ENCODE measurements around the gene TCFL5.
"Not testable (repeated sequence)": the region's sequence is repeated elsewhere in the genome, so short reads cannot be mapped to it uniquely, and the experiment has no call there.

TCFL5 gene

DNA sequence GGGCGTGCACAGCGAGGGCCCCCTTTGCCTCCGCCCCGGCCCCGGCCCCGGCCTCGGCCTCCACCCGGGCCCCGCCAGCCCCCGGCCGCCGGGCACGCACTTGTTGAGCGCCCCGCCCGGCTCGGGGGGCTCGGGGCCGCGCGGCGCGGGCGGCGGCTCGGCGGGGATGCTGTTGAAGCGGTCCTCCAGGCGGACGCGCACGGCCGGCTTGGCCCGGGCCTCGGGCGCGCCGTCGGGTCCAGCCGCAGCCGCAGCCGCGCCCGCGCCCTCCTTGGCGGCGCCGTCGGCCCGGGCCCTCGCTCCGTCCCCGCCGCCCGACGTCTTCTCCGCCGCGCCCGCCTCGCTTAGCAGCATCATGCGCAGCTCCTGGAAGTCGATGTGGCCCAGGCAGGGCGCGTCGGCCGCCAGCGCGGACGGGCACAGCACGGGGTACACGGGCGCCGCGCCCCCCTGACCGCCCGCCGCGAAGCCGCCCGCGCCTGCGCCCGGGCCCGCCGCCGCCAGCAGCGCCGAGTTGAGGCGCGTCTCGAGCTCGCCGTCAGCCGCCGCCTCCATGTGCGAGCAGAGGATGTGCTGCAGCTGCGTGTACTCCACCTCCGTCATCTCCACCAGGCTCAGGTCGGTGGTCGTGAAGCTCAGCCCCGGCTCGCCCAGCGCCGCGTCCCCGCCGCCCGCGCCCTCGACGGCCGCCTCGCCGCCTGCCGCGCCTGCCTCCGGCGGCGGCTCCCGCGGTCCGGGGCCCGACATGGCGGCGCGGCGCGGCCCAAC is 514 bp downstream of the TCFL5 start:
- H3K9me3 Mint-ChIP-seq: no peaks in the 10 kb centered on the region
- H3K4me3 Mint-ChIP-seq: peak overlapping the region; percentile 60
- H3K27ac Mint-ChIP-seq: no peak overlapping the region
- peaks cover 11% of the 10 kb centered on the region for H3K36me3 Mint-ChIP-seq
- H3K4me1 Mint-ChIP-seq: peaks cover 26% of the 10 kb centered on the region
- H3K27me3 Mint-ChIP-seq: peaks cover 31% of the 10 kb centered on the region
- peak; percentile 60 for DNase-seq
- CTCF ChIA-PET: interaction anchor here (0.7 to 1.0 kb wide), 2 partner anchors 89 to 148 kb away, joined by 3 read pairs; no protein-coding TSS in a partner anchor

- H3K36me3 Mint-ChIP-seq: peaks cover 11% of the 10 kb centered on the region
- no peak for DNase-seq
- peaks cover 26% of the 10 kb centered on the region for H3K4me1 Mint-ChIP-seq
- H3K27ac Mint-ChIP-seq: no peak overlapping the region
- no peaks in the 10 kb centered on the region for H3K9me3 Mint-ChIP-seq
- peaks cover 31% of the 10 kb centered on the region for H3K27me3 Mint-ChIP-seq
- CTCF ChIA-PET: interaction anchor here (2.1 kb wide), 1 partner anchor 11 kb away, joined by 5 read pairs; no protein-coding TSS in a partner anchor
- H3K4me3 Mint-ChIP-seq: peak overlapping the region; percentile 48
Measured at GRCh38 chr20:62860391-62860923, 1.2 kb downstream of the TCFL5 start.

- DNase-seq: no peak
- CTCF ChIA-PET: interaction anchor here (2.1 kb wide), 1 partner anchor 11 kb away, joined by 5 read pairs; no protein-coding TSS in a partner anchor
- Mint-ChIP-seq H3K9me3 (no peaks in the 10 kb centered on the region), H3K4me1 (peaks cover 26% of the 10 kb centered on the region), H3K27me3 (peaks cover 31% of the 10 kb centered on the region), H3K36me3 (peaks cover 12% of the 10 kb centered on the region), H3K27ac (no peak overlapping the region), H3K4me3 (peak overlapping the region; percentile 48)
Measured at GRCh38 chr20:62859721-62860120, 1.9 kb downstream of the TCFL5 start.

DNA sequence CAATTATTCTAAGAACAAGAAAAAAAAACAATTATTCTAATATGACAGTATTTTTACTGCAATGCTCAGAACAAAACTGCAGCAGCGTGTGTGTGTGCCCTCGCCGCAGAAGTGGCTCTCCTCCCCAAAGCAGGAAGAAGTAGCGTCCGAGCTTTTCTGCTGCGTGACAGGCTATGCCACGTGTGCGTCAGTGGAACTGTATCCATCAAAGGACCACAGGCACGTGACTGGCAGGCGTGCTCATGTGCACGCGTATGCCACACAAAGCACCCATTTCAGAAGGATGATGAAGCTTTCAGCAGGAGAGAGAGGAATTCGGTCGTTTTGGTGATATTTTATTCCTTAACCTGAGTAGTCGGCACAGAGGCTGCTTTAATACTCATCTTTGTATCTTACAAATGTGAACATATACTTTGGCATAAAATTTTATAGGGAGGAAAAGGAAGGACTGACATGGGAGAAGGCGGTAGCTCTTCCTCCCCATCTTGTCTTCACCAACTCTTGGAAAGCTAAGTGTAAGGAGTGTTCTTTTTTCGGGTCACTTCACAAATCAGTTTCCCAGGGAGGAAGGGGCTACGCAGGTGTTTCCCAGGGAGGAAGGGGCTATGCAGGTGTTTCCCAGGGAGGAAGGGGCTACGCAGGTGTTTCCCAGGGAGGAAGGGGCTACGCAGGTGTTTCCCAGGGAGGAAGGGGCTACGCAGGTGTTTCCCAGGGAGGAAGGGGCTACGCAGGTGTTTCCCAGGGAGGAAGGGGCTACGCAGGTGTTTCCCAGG is 3.4 kb downstream of the TCFL5 start:
- H3K4me1 Mint-ChIP-seq: peaks cover 26% of the 10 kb centered on the region
- CTCF ChIA-PET: interaction anchor here (1.1 to 2.1 kb wide), 2 partner anchors 9 to 49 kb away, joined by 3 to 5 read pairs; no protein-coding TSS in a partner anchor
- no peak overlapping the region for H3K27ac Mint-ChIP-seq
- peaks cover 17% of the 10 kb centered on the region for H3K36me3 Mint-ChIP-seq
- H3K27me3 Mint-ChIP-seq: peaks cover 21% of the 10 kb centered on the region
- no peak overlapping the region for H3K4me3 Mint-ChIP-seq
- DNase-seq: no peak
- no peaks in the 10 kb centered on the region for H3K9me3 Mint-ChIP-seq

GRCh38 chr20:62856931-62857619 is 4.5 kb downstream of the TCFL5 start:
- no peaks in the 10 kb centered on the region for H3K9me3 Mint-ChIP-seq
- H3K27ac Mint-ChIP-seq: no peak overlapping the region
- no peak overlapping the region for H3K4me3 Mint-ChIP-seq
- CTCF ChIA-PET: no interaction called here
- H3K27me3 Mint-ChIP-seq: peaks cover 11% of the 10 kb centered on the region
- H3K36me3 Mint-ChIP-seq: peaks cover 23% of the 10 kb centered on the region
- H3K4me1 Mint-ChIP-seq: peaks cover 22% of the 10 kb centered on the region
- no peak for DNase-seq

- H3K4me1 Mint-ChIP-seq: peaks cover 15% of the 10 kb centered on the region
- no peaks in the 10 kb centered on the region for H3K9me3 Mint-ChIP-seq
- H3K27me3 Mint-ChIP-seq: peaks cover 2% of the 10 kb centered on the region
- H3K36me3 Mint-ChIP-seq: peaks cover 23% of the 10 kb centered on the region
- DNase-seq: no peak
- H3K27ac Mint-ChIP-seq: no peak overlapping the region
- CTCF ChIA-PET: interaction anchor here (1.0 kb wide), 1 partner anchor 13 kb away, joined by 3 read pairs; no protein-coding TSS in a partner anchor
- no peak overlapping the region for H3K4me3 Mint-ChIP-seq
Measured at GRCh38 chr20:62855120-62855519, 6.5 kb downstream of the TCFL5 start.

DNA sequence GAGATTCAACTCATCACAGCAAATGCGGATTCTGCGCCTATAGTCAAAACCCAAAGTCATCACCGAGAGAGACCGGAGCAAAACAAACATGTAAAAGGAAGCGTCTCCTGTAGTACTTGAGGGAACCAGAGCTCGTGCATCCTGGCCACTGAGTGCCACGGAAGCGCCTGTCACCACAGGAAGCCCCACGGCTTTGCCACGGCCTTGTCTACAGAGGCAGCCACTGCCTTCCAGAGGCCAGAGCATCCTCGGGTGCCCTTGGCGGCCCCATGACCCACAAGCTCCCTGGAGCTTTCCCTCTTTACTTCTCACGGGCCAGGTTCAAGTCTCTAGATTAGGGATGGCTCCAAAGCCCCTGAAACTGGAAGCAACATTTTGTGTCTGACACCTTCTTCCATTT is 7.5 kb downstream of the TCFL5 start:
- H3K36me3 Mint-ChIP-seq: peaks cover 23% of the 10 kb centered on the region
- H3K27ac Mint-ChIP-seq: no peak overlapping the region
- no peaks in the 10 kb centered on the region for H3K9me3 Mint-ChIP-seq
- no peak for DNase-seq
- no peak overlapping the region for H3K4me3 Mint-ChIP-seq
- peaks cover 6% of the 10 kb centered on the region for H3K4me1 Mint-ChIP-seq
- no peaks in the 10 kb centered on the region for H3K27me3 Mint-ChIP-seq
- CTCF ChIA-PET: interaction anchor here (0.9 kb wide), 1 partner anchor 32 kb away, joined by 3 read pairs; no protein-coding TSS in a partner anchor

DNA sequence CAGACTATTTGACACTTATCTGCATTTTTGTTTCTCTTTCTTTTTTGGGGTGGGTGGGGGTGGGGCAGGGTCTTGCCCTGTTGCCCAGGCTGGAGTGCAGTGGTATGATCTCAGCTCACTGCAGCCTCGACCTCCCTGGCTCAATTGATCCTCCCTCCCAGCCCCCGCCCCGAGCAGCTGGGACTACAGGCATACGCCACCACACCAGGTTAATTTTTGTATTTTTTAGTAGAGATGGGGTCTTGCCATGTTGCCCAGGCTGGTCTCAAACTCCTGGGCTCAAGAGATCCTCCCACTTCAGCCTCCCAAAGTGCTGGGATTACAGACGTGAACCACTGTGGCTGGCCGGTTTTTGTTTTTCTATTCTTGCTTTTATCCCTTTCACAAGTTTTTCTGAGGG is 8.3 kb downstream of the TCFL5 start:
- not testable (repeated sequence) for H3K27ac Mint-ChIP-seq
- CTCF ChIA-PET: interaction anchor here (0.9 kb wide), 1 partner anchor 32 kb away, joined by 3 read pairs; no protein-coding TSS in a partner anchor

DNA sequence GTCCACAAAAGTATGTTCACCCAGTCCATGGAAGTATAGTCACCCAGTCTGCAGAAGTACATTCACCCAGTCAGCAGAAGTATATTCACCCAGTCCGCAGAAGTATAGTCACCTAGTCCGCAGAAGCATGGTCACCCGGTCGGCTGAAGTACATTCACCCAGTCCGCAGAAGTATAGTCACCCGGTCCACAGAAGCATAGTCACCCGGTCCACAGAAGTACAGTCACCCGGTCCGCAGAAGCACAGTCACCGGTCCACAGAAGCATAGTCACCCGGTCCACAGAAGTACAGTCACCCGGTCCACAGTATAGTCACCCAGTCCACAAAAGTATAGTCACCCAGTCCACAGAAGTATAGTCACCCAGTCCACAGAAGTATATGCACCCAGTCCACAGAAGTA is 8.8 kb downstream of the TCFL5 start:
- Mint-ChIP-seq H3K9me3 (no peaks in the 10 kb centered on the region), H3K4me3 (no peak overlapping the region), H3K36me3 (peaks cover 19% of the 10 kb centered on the region), H3K27ac (no peak overlapping the region), H3K4me1 (no peaks in the 10 kb centered on the region), H3K27me3 (no peaks in the 10 kb centered on the region)
- CTCF ChIA-PET: no interaction called here
- DNase-seq: no peak

More for the DNA sequence above, 8.3 kb downstream of the TCFL5 start:
- H3K4me1 Mint-ChIP-seq, H3K4me3 Mint-ChIP-seq, H3K27me3 Mint-ChIP-seq, DNase-seq, H3K9me3 Mint-ChIP-seq: not testable (repeated sequence)
- peaks cover 23% of the 10 kb centered on the region for H3K36me3 Mint-ChIP-seq

- Mint-ChIP-seq H3K4me3 (no peak overlapping the region), H3K9me3 (no peaks in the 10 kb centered on the region), H3K4me1 (no peaks in the 10 kb centered on the region), H3K36me3 (peaks cover 16% of the 10 kb centered on the region), H3K27ac (no peak overlapping the region), H3K27me3 (no peaks in the 10 kb centered on the region)
- no peak for DNase-seq
- CTCF ChIA-PET: interaction anchor here (0.8 kb wide), 1 partner anchor 10 kb away, joined by 3 read pairs; no protein-coding TSS in a partner anchor
Measured at GRCh38 chr20:62852196-62852595, 9.4 kb downstream of the TCFL5 start.

- Mint-ChIP-seq H3K9me3 (no peaks in the 10 kb centered on the region), H3K36me3 (peaks cover 12% of the 10 kb centered on the region), H3K4me3 (no peak overlapping the region), H3K4me1 (no peaks in the 10 kb centered on the region), H3K27ac (no peak overlapping the region), H3K27me3 (no peaks in the 10 kb centered on the region)
- CTCF ChIA-PET: no interaction called here
- no peak for DNase-seq
Measured at GRCh38 chr20:62850333-62850974, 11.2 kb downstream of the TCFL5 start.

DNA sequence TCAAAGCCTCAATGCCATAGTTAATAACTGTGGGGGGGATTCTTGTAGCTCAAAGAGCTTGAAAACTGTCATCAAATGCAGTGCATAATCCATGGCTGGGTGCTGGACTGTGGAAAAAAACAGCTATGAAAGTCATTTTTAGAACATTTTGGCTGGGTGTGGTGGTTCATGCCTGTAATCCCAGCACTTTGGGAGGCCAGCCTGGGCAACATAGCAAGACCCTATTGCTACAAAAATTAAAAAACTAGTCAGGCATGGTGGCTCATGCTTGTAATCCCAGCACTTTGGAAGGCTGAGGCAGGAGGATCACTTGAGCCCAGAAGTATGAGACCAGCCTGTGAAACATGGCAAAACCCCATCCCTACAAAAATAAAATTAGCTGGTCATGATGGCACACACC is 12.2 kb downstream of the TCFL5 start:
- Mint-ChIP-seq H3K27me3 (no peaks in the 10 kb centered on the region), H3K27ac (no peak overlapping the region), H3K36me3 (peaks cover 10% of the 10 kb centered on the region), H3K4me1 (no peaks in the 10 kb centered on the region), H3K4me3 (no peak overlapping the region), H3K9me3 (no peaks in the 10 kb centered on the region)
- no peak for DNase-seq
- CTCF ChIA-PET: interaction anchor here (0.6 to 1.3 kb wide), 3 partner anchors 10 to 80 kb away, joined by 4 to 5 read pairs (median 5); no protein-coding TSS in a partner anchor

- H3K9me3 Mint-ChIP-seq, H3K27ac Mint-ChIP-seq, H3K27me3 Mint-ChIP-seq, H3K4me1 Mint-ChIP-seq, DNase-seq, H3K36me3 Mint-ChIP-seq, H3K4me3 Mint-ChIP-seq: not testable (repeated sequence)
- CTCF ChIA-PET: interaction anchor here (0.7 to 1.3 kb wide), 2 partner anchors 10 to 80 kb away, joined by 4 to 5 read pairs; no protein-coding TSS in a partner anchor
Measured at GRCh38 chr20:62848917-62849316, 12.7 kb downstream of the TCFL5 start.

Measured in activated naive CD4-positive, alpha-beta T cell treated with anti-CD3 and anti-CD28 coated beads, Interleukin-2, amount 10 ng/mL, durations not matched to agents 7 days and 5 days (primary cell).